ENCODE results near the gene ZNF879.

Gene ZNF879

GRCh38 chr5:179044765-179045164, 21.2 kb downstream of the ZNF879 start:
- H3K27ac ChIP-seq = no peak overlapping the region
- DNase-seq = no peak
- TF ChIP-seq, protein P1, sequence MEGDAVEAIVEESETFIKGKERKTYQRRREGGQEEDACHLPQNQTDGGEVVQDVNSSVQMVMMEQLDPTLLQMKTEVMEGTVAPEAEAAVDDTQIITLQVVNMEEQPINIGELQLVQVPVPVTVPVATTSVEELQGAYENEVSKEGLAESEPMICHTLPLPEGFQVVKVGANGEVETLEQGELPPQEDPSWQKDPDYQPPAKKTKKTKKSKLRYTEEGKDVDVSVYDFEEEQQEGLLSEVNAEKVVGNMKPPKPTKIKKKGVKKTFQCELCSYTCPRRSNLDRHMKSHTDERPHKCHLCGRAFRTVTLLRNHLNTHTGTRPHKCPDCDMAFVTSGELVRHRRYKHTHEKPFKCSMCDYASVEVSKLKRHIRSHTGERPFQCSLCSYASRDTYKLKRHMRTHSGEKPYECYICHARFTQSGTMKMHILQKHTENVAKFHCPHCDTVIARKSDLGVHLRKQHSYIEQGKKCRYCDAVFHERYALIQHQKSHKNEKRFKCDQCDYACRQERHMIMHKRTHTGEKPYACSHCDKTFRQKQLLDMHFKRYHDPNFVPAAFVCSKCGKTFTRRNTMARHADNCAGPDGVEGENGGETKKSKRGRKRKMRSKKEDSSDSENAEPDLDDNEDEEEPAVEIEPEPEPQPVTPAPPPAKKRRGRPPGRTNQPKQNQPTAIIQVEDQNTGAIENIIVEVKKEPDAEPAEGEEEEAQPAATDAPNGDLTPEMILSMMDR (IDR thresholded peaks at IDR 0.05; ENCODE audit: low read depth, low read length) = no peak
- H3K4me3 ChIP-seq (ENCODE audit: low read depth, low read length) = no peak overlapping the region
- no peaks in the 10 kb centered on the region for H3K27me3 ChIP-seq (ENCODE audit: insufficient read depth, low read depth, severe bottlenecking)
- H3K9me3 ChIP-seq (ENCODE audit: severe bottlenecking) = no peaks in the 10 kb centered on the region
- no peaks in the 10 kb centered on the region for H3K36me3 ChIP-seq

- no peak overlapping the region for H3K27ac ChIP-seq
- TF ChIP-seq, protein P1 (IDR thresholded peaks at IDR 0.05; ENCODE audit: low read depth, low read length) = no peak
These were observed 28.2 kb downstream of the ZNF879 start for GRCh38 chr5:179051784-179052183.

DNA sequence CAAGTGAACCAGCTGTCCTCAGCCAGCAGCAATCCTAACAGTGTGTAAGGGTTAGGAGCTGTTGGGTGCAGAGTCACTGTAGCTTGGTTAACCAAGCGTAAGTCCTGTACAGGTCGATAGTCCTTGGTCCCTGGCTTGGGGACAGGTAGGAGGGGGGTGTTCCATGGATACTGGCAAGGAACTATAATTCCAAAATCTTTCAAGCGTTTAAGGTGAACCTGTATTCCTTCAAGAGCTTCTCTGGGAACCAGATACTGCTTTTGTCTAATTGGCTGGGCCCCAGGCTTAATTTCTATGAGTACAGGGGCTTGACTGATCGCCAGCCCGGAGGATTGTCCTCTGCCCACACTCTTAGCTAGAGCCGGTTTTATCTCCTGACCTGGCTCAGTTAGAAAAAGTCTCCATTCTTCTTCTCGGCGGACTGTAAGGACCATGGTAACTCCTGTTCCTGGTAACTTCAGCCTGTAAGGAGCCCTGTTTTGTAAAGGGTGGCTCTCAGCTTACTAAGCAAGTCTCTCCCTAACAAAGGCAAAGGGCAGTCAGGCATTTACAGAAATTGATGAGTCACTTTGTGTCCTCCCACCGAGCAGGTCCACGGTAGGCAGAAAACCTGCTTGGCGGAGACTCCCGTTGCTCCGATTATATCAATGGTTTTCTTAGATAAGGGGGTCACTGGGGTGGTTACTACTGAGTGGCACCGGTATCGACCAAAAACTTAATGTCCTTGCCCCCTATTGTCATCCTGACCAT, 30.6 kb downstream of the ZNF879 start:
- TF ChIP-seq, protein P1 (IDR thresholded peaks at IDR 0.05; ENCODE audit: low read depth, low read length) = no peak

More at GRCh38 chr5:179051784-179052183, 28.2 kb downstream of the ZNF879 start:
- no peaks in the 10 kb centered on the region for H3K9me3 ChIP-seq (ENCODE audit: severe bottlenecking)
- no peak overlapping the region for H3K4me3 ChIP-seq (ENCODE audit: low read depth, low read length)
- no peaks in the 10 kb centered on the region for H3K27me3 ChIP-seq (ENCODE audit: insufficient read depth, low read depth, severe bottlenecking)
- no peak for DNase-seq
- no peaks in the 10 kb centered on the region for H3K36me3 ChIP-seq

GRCh38 chr5:179054876-179055275, 31.3 kb downstream of the ZNF879 start:
- H3K27me3 ChIP-seq (ENCODE audit: insufficient read depth, low read depth, severe bottlenecking) = no peaks in the 10 kb centered on the region
- TF ChIP-seq, protein P1 (IDR thresholded peaks at IDR 0.05; ENCODE audit: low read depth, low read length) = no peak
- no peak overlapping the region for H3K4me3 ChIP-seq (ENCODE audit: low read depth, low read length)
- H3K27ac ChIP-seq = no peak overlapping the region
- no peak for DNase-seq
- no peaks in the 10 kb centered on the region for H3K9me3 ChIP-seq (ENCODE audit: severe bottlenecking)
- no peaks in the 10 kb centered on the region for H3K36me3 ChIP-seq

More for the DNA sequence above, 30.6 kb downstream of the ZNF879 start:
- Histone ChIP-seq H3K36me3 (no peaks in the 10 kb centered on the region), H3K27me3 (ENCODE audit: insufficient read depth, low read depth, severe bottlenecking) (no peaks in the 10 kb centered on the region), H3K9me3 (ENCODE audit: severe bottlenecking) (no peaks in the 10 kb centered on the region), H3K27ac (no peak overlapping the region), H3K4me3 (ENCODE audit: low read depth, low read length) (no peak overlapping the region)
- DNase-seq = no peak

DNA sequence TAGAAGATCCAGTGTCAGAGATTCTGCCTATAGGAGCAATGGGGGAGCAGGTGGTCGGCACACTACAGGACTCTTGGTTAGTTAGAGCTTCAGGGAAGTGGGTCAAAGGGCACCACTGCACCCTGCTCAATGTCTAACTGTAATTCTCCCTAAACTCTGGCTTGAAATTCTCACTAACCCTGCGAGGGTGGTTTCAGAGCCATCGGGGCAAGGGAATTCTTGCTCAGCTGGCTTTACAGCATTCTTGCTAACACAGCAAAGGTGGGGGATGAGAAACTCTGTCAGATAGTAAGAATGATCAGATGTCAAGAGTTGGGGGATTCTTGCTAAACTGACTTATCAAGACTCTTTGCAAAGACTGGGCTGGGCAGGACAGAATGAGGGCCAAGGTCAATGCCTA, 31.8 kb downstream of the ZNF879 start:
- no peak overlapping the region for H3K4me3 ChIP-seq (ENCODE audit: low read depth, low read length)
- H3K27ac ChIP-seq = no peak overlapping the region
- DNase-seq = no peak
- H3K27me3 ChIP-seq (ENCODE audit: insufficient read depth, low read depth, severe bottlenecking) = no peaks in the 10 kb centered on the region
- no peaks in the 10 kb centered on the region for H3K36me3 ChIP-seq
- TF ChIP-seq, protein P1 (IDR thresholded peaks at IDR 0.05; ENCODE audit: low read depth, low read length) = no peak
- H3K9me3 ChIP-seq (ENCODE audit: severe bottlenecking) = no peaks in the 10 kb centered on the region

DNA sequence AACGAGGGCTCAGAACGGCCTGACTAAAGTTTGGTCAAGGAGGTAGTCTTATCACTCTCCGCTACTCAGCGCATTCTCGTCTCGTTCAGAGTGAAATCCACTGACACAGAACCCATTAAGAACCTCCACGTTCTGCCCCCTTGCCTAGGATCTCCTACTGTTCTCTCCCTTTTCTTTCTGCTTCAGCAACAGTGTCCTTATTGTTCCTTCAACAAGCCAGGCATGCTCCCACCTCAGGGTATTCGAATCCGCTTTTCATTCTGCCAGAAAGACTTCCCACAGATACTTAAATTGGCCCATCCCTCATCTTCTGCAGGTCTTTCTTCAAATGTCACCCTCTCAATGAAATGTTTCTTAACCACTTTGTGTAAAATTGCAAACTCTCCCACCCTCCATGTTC, 32.2 kb downstream of the ZNF879 start:
- H3K27me3 ChIP-seq (ENCODE audit: insufficient read depth, low read depth, severe bottlenecking) = no peaks in the 10 kb centered on the region
- no peak overlapping the region for H3K4me3 ChIP-seq (ENCODE audit: low read depth, low read length)
- H3K36me3 ChIP-seq = no peaks in the 10 kb centered on the region
- H3K9me3 ChIP-seq (ENCODE audit: severe bottlenecking) = no peaks in the 10 kb centered on the region
- TF ChIP-seq, protein P1 (IDR thresholded peaks at IDR 0.05; ENCODE audit: low read depth, low read length) = no peak
- no peak for DNase-seq
- no peak overlapping the region for H3K27ac ChIP-seq
